HUES6 (cell line): Measurements from ENCODE around the gene DGKZ.
A peak's percentile ranks its signal among the peaks of the same experiment; 100 is the strongest.

Experiments
- H3K27ac ChIP-seq: 2 replicates; pipeline ENCODE4 v1.7.0; 2013; ENCODE audit warnings: low read depth, mild to moderate bottlenecking, low read length, inconsistent platforms
- H3K27me3 ChIP-seq: 2 replicates; pipeline ENCODE4 v1.6.1; 2013; ENCODE audit warnings: low read length; ENCODE audit not compliant: control insufficient read depth, insufficient read depth
- H3K36me3 ChIP-seq: 2 replicates; pipeline ENCODE4 v1.6.1; 2013; ENCODE audit warnings: low read length; ENCODE audit not compliant: control insufficient read depth, insufficient read depth
- H3K4me1 ChIP-seq: 2 replicates; pipeline ENCODE4 v1.6.1; 2013; ENCODE audit warnings: low read length; ENCODE audit not compliant: control insufficient read depth, insufficient read depth
- H3K4me3 ChIP-seq: 2 replicates; pipeline ENCODE4 v1.5.1; 2013; ENCODE audit warnings: low read depth, low read length
- H3K9ac ChIP-seq: one replicate; pipeline ENCODE4 v1.6.1; 2013; ENCODE audit warnings: mild to moderate bottlenecking, low read length
- H3K9me3 ChIP-seq: 2 replicates; pipeline ENCODE4 v1.6.1; 2013; ENCODE audit warnings: low read depth, low read length; ENCODE audit not compliant: control insufficient read depth, insufficient read depth

Gene DGKZ

GRCh38 chr11:46337626-46338345 is 9.5 kb upstream of the DGKZ start:
- H3K4me3 ChIP-seq: no peak overlapping the region
- H3K9ac ChIP-seq: no peak overlapping the region
- H3K27ac ChIP-seq: no peak overlapping the region
- H3K4me1 ChIP-seq: peaks cover 71% of the 10 kb centered on the region
- no peaks in the 10 kb centered on the region for H3K9me3 ChIP-seq
- no peaks in the 10 kb centered on the region for H3K36me3 ChIP-seq
- peaks cover 30% of the 10 kb centered on the region for H3K27me3 ChIP-seq

GRCh38 chr11:46338636-46338987 is 8.7 kb upstream of the DGKZ start:
- Histone ChIP-seq H3K27ac (peak overlapping the region; percentile 77; the same call in 1 of the 2 replicates), H3K4me3 (peak overlapping the region; percentile 46), H3K9ac (peak overlapping the region; percentile 8), H3K9me3 (no peaks in the 10 kb centered on the region), H3K27me3 (peaks cover 22% of the 10 kb centered on the region), H3K4me1 (peaks cover 75% of the 10 kb centered on the region), H3K36me3 (no peaks in the 10 kb centered on the region)

DNA sequence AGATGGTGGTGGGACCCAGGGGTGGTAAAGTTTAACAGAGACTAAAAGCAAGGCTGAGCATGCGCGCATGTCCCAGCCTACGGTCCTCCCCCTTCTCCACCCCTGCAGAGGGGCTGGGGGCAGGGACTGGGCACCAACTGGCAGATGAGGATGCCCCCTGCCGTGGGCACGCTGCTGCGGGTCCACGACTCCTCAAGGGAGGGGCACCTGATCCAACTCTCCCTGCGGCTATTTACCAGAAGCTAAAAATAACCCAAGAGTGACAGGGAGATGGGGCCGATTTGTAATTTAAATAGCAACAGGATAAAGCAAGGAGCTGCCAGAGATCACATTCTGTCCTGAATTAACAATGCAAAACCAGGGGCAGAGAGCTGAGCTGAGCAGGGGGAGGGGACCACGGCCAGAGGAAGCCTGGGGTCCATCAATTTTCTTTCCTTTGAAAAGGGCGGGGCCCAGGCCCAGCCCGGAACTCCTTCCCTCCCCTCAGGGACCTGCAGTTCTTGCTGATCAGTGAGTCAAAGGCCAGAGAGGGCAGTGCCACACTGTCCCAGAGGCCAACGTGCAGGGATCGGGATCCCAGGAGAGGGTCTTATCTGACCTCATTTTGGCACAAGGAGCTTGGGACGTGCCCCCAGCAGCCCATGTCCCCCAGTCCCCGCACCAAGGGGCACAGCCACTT is 8.1 kb upstream of the DGKZ start:
- Histone ChIP-seq H3K36me3 (no peaks in the 10 kb centered on the region), H3K9me3 (no peaks in the 10 kb centered on the region), H3K4me1 (peaks cover 78% of the 10 kb centered on the region), H3K27ac (peak overlapping the region; percentile 77), H3K27me3 (peaks cover 17% of the 10 kb centered on the region), H3K9ac (peak overlapping the region; percentile 29), H3K4me3 (peak overlapping the region; percentile 46)

GRCh38 chr11:46339816-46340215 is 7.4 kb upstream of the DGKZ start:
- Histone ChIP-seq H3K4me1 (peaks cover 81% of the 10 kb centered on the region), H3K27ac (peak overlapping the region; percentile 69), H3K9ac (peak overlapping the region; percentile 29), H3K27me3 (peaks cover 10% of the 10 kb centered on the region), H3K9me3 (no peaks in the 10 kb centered on the region), H3K36me3 (no peaks in the 10 kb centered on the region), H3K4me3 (no peak overlapping the region; the same call in 1 of the 2 replicates)

DNA sequence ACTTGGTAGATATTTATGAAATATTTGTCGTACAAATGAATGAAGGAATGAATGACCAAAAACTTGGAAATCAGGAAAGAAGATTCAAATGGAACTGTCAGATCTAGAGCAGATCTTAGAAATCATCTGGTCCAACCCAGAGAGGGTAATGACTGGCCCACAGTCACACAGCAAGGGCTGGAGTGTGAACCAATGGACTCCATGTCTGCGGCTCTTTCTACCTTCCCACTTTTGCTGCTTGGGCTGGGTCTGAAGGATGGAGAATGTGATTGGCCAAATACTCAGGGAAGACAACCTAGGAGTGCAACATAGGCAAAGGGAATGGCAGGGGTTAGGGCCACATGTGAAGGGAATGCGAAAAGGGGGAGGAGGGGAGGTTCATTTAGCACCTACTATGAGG is 5.8 kb upstream of the DGKZ start:
- Histone ChIP-seq H3K27ac (no peak overlapping the region), H3K36me3 (no peaks in the 10 kb centered on the region), H3K27me3 (peaks cover 6% of the 10 kb centered on the region), H3K4me3 (no peak overlapping the region), H3K9me3 (no peaks in the 10 kb centered on the region), H3K4me1 (peaks cover 86% of the 10 kb centered on the region), H3K9ac (no peak overlapping the region)

- Histone ChIP-seq H3K9ac (no peak overlapping the region), H3K27ac (0 out of 2 replicates have a peak overlapping the region, but pooled peaks have one; percentile 11), H3K4me3 (no peak overlapping the region), H3K27me3 (peaks cover 12% of the 10 kb centered on the region), H3K36me3 (no peaks in the 10 kb centered on the region), H3K9me3 (no peaks in the 10 kb centered on the region), H3K4me1 (peaks cover 86% of the 10 kb centered on the region)
Observed at GRCh38 chr11:46342239-46342638, 5.0 kb upstream of the DGKZ start.

DNA sequence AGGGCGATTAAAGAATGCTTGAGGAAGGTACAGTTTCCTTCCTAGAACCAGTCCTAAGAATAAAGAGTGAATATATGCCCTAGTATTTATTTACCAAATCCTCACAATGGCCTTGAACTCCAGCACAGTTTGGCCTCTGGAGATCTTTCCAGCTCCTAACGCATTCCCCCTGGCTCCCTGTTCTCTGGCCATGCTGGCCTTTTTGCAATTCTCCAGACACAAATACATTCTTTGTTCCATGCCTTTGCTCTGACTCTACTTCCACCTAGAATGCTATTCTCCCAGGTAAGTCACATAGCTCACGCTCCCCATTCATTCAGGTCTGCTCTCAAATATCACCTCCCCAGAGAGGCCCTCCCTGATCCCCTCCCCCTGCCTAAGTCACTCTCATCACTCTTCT is 3.7 kb upstream of the DGKZ start:
- no peak overlapping the region for H3K4me3 ChIP-seq
- no peaks in the 10 kb centered on the region for H3K36me3 ChIP-seq
- H3K4me1 ChIP-seq: peaks cover 81% of the 10 kb centered on the region
- H3K27me3 ChIP-seq: peaks cover 12% of the 10 kb centered on the region
- no peak overlapping the region for H3K27ac ChIP-seq
- H3K9me3 ChIP-seq: no peaks in the 10 kb centered on the region
- H3K9ac ChIP-seq: no peak overlapping the region

- Histone ChIP-seq H3K9ac (peak overlapping the region; percentile 44), H3K27ac (peak overlapping the region; percentile 61), H3K36me3 (no peaks in the 10 kb centered on the region), H3K27me3 (peaks cover 12% of the 10 kb centered on the region), H3K4me3 (peak overlapping the region; percentile 51), H3K4me1 (peaks cover 85% of the 10 kb centered on the region), H3K9me3 (no peaks in the 10 kb centered on the region)
Observed at GRCh38 chr11:46345131-46345597, 2.1 kb upstream of the DGKZ start.

DNA sequence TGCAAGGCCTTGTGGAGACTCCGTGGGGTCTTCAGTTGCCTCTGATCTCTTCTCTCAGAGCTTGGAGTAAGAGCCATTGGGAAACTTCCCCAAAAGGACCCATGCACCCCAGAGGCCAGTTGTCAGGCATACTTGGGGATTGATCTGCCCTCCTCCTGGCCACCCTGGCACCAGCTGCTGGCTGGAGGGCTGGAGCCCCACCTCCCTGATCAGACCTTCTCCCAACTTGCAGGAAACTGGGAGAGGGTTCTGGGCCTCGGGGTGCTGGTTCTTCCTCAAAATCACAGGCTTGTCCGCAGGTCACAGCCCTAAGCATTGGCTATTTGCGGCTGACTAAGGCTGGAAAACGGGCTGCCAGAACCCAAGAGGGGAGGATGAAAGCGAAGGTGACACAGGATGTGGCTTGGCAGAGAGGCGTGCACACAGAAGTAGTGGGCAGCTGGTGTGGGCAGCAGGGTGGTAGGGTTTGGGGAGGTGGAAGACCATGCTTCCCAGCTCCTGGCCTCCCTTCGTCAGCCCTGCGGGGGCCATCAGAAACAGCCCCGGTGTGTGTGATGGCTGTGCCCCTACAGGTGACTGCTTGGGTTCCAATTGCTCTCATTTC is 1.3 kb upstream of the DGKZ start:
- Histone ChIP-seq H3K27me3 (peaks cover 12% of the 10 kb centered on the region), H3K9me3 (no peaks in the 10 kb centered on the region), H3K4me1 (peaks cover 80% of the 10 kb centered on the region), H3K27ac (no peak overlapping the region), H3K4me3 (peak overlapping the region; percentile 51; the same call in 1 of the 2 replicates), H3K9ac (no peak overlapping the region), H3K36me3 (no peaks in the 10 kb centered on the region)

DNA sequence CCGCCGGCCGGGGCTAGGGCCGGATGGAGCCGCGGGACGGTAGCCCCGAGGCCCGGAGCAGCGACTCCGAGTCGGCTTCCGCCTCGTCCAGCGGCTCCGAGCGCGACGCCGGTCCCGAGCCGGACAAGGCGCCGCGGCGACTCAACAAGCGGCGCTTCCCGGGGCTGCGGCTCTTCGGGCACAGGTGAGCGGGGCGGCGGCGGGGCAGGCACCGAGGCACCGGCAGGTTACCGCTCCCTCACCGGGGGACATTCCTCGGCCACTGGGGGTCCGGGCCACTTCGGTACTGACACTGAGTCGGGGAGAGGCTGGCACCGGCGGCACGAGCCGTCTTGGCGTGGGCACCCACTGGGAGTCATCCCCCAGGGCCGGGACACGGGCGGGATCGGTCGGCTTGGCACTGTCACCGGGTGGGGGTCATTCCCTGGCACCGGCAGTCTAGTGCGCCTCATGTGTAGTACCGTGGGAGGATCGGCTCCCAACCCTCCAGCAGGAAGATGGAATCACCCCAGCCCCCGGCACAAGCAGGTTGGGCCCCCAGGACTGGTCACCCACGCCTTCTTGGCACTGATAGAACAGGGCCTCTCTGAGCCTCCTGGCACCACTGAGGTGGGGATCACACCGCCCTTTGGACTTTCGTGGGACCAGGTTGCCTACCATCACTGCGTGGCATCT is 511 bp downstream of the DGKZ start:
- H3K4me3 ChIP-seq: peak overlapping the region; percentile 93
- H3K36me3 ChIP-seq: no peaks in the 10 kb centered on the region
- H3K9me3 ChIP-seq: no peaks in the 10 kb centered on the region
- H3K4me1 ChIP-seq: peaks cover 79% of the 10 kb centered on the region
- H3K9ac ChIP-seq: peak overlapping the region; percentile 76
- no peak overlapping the region for H3K27ac ChIP-seq
- peaks cover 12% of the 10 kb centered on the region for H3K27me3 ChIP-seq
